ENCODE results near the gene PRKAG3.

GRCh38 chr2:218805627-218806026, 26.0 kb downstream of the PRKAG3 start:
- TF ChIP-seq CREB1 (CRISPR knock-in tag; IDR thresholded peaks at IDR 0.05; ENCODE audit: low read depth) (no peak), EZH2 (IDR thresholded peaks at IDR 0.05; ENCODE audit: low read depth, unreplicated experiment) (no peak), CTCF (conservative IDR thresholded peaks at IDR 0.05; ENCODE audit: low read depth in 2 of 2) (no peak), ZNF114 (CRISPR knock-in tag; IDR thresholded peaks at IDR 0.05) (no peak), EZH2phosphoT487 (IDR thresholded peaks at IDR 0.05; ENCODE audit: unreplicated experiment) (no peak), POLR2AphosphoS5 (IDR thresholded peaks at IDR 0.05; ENCODE audit: low read depth) (no peak), ZNF331 (CRISPR knock-in tag; IDR thresholded peaks at IDR 0.05; ENCODE audit: low read depth) (no peak), REST (IDR thresholded peaks at IDR 0.05; ENCODE audit: unreplicated experiment) (no peak), STAT1 (IDR thresholded peaks at IDR 0.05; ENCODE audit: unreplicated experiment) (no peak)
